Activated naive CD4-positive, alpha-beta T cell treated with anti-CD3 and anti-CD28 coated beads, Interleukin-2, amount 50 U/mL, for 16 hours (primary cell): Measurements from ENCODE around the gene TIGD1.
A peak's percentile ranks its signal among the peaks of the same experiment; 100 is the strongest.

Experiments
- DNase-seq: peaks from one replicate; pipeline ENCODE4 v3.0.0-alpha.2; 2020

Gene TIGD1

DNA sequence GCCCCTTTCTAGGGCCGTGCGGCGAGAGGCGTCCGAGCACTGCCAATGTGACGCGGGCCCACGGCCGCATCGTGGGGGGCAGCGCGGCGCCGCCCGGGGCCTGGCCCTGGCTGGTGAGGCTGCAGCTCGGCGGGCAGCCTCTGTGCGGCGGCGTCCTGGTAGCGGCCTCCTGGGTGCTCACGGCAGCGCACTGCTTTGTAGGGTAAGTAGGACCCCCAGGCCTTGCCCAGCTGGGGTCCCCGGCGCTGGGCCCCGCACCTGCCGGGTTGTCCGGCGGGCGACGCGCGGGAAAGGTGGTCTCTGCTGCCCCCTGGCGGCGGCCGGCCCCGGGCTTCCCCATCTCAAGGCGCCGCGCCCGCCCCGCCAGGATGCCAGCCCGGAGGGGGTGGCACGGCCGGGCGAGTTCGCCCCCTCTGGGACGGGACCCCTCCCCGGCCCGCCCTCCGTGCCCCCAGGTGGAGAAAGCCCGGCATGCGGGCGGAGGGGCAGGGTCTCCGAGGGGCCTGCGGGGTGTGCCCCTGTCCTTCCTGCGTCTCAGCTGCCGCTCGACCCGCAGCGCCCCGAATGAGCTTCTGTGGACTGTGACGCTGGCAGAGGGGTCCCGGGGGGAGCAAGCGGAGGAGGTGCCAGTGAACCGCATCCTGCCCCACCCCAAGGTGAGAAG is 28.3 kb downstream of the TIGD1 start:
- DNase-seq, result peak; percentile 71

GRCh38 chr2:232521098-232521497 is 29.3 kb downstream of the TIGD1 start:
- no peak for DNase-seq

DNA sequence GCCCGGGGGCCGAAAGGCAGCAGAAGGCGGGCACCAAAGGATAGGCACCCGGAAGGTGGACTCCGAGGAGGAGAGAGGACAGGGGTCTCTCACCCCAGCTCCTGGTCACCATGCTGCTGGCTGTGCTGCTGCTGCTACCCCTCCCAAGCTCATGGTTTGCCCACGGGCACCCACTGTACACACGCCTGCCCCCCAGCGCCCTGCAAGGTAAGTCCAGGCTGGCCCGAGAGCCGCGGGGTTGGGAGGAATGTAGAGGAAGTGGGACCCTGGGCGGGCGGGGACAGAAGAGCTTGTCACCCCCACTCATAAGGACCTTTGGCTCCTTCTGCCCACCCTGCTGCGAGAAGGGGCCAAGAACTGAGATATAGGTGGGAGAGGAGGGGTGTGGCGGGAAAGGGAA is 29.9 kb downstream of the TIGD1 start:
- no peak for DNase-seq

DNA sequence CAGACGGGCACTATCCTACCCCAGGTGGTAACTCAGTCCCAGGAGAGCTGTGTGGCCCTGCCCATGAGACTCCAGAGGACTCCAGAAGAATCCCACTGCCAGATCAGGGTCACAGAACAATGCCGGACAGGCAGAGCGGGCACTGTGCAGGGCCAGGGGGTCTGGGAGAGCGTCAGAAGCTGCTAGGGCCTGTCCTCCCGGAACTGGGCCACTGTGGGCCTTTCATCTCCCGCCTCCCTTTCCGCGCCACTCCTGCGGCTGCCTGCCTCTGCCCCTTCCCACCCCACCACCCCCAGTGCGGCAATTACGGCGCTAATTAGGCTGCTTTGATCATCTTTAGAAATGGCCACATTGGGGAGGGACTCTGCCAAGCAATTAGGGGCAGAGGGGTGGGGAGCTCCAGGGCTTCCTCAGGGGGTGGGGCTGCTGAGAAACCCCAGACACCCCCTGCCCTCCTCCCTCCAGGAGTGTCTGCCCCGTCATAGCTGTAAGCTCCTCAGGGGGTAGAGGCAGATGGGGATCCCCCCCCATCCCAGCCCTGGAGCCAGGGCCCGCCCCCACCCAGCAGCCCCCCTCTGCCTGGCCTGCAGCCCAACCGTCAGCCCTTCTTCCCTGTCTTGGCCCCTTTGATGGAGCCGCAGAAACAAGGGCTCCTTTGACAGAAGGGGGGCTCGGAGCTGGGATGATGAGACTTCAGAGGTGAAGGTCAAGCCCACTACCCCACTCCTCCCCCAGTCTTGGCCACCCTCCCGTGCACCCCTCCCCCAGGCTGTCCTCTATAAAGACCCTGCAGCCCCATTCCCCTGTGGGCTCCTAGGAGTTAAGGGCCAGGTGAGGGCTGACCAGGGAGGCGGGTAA is 30.5 kb downstream of the TIGD1 start, which contains the start of gene PRSS56:
PRSS56 (plus strand) TSS at position 808 of the 858 bp plus-strand sequence. CDS start 211 bp downstream, outside the sequence.
- no peak for DNase-seq

DNA sequence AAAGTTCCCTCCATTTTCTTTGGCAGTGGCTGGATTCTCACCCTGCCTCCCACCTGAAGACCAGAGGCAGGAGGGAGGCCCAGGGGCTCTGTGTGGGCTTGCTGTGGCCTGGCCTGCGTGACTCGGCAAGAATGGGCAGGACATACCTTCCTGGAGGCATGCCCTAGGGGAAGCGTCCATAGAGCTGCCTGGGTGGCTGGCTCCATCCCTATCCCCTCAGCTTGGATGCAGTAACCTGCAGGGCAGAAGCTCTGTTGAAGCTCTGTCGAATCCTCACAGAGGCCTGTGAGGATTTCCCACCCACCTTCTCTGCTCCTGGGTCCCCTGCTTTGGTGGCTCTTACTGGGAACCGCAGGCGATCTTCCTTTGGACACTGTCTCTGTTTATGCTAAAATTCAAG is 31.5 kb downstream of the TIGD1 start:
- no peak for DNase-seq

GRCh38 chr2:232516551-232516950 is 33.8 kb downstream of the TIGD1 start:
- DNase-seq, result no peak

- no peak for DNase-seq
Measured at GRCh38 chr2:232515639-232516038, 34.7 kb downstream of the TIGD1 start.

DNA sequence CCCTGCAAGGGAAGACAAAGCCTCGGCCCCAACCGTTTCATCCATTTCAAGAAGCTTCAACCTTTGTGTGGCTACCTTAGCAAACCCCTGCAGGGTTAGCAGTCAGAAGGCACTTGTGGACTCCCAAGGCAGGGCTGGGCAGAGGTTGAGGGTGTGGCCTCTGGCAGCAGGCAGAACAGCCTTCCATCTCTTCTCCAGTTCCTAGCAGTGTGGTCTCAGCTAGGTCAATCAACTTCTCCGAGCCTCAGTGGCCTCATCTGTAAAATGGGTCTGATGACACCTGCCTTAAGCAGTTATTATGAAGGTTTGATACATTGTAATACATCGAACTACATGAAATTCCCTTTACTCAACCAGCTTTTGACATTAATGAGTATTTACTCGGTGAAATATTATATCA is 37.0 kb downstream of the TIGD1 start:
- no peak for DNase-seq

- DNase-seq, result no peak
Measured at GRCh38 chr2:232512602-232513001, 37.8 kb downstream of the TIGD1 start.

DNA sequence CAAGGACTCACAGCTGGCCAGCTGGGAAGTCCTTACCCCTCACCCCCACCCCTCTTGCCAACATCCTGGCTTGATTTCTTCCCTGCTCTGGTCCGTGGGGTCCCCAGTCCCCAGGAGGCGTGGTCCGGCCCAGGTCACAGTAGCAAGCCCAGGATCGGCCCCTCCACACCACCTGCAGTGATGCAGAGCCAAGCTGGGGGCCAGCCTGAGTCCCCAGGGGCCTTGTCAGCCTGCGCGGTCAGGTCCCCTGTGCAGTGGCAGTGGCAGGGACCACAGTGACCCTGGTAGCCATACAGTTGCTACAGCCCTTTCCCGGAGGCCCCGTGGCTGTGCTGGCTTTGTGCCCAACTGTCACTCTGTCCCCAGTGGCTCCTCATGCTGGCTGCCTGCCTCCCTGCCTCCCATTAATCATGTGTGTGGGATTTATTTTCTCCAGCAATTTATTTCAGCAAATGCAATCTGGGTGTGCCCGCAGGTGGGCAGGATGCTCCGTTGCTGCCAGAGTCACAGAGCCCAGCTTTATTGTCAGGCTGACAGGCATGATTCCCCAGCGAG is 38.9 kb downstream of the TIGD1 start:
- no peak for DNase-seq

- no peak for DNase-seq
Measured at GRCh38 chr2:232508251-232508650, 42.1 kb downstream of the TIGD1 start.

DNA sequence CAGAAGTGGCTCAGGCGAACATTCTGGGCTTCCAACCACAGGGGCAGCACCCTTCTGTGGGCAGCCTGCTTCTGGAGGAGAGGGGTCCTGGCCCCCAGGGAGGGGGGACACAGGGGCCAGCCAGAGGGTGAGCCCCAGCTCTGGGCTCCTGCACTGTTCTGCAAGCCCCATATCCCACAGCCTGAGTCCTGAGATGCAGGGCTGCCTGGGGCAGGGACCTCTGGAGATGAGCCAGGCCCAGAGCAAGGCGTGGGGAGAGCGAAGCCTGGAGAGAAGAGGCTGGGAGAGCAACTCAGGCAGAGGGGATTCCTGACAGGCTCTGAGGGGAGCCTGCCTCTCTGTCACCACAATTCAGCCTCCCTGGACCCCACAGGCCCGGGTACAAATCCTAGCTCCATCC is 43.6 kb downstream of the TIGD1 start:
- DNase-seq, result no peak

DNA sequence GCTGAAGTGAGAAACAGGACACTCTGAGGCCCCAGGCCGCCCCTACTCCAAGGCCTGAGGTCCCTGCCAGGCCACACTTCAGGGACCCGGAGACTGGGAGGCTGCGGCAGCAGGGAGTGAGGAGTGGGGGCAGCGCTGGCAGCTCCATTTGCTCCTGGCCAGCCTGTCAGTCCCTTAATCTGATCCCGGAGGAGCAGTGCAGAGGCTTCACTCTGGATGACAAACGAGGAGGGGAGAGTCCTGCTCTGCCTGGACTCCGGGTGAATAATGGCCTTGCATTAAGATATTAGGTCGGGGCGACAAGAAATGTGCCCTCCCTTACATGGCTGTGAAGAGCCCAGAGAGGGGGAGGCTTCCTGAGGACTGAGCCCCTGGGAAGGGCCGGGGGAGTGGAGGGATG is 44.5 kb downstream of the TIGD1 start:
- no peak for DNase-seq

DNA sequence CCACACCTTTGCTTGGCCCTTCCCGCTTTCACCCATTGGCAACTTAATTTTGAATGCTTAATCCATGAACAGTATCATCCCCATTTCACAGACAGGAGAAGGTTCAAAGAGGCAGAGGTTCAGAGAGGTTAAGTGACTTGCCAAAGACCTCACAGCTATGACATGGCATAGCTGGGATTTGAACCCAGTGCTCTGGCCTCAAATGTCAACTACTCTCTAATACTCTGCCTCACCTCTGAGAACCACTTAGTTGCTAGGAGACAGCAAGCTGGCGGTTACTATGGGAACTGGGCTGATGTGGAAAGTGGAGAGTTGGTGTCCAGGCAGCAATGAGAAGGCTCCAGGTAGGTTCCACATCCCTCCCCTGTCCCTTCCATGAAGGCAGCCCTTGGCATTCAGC is 45.9 kb downstream of the TIGD1 start:
- no peak for DNase-seq

GRCh38 chr2:232503809-232504323 is 46.5 kb downstream of the TIGD1 start:
- DNase-seq, result no peak

DNA sequence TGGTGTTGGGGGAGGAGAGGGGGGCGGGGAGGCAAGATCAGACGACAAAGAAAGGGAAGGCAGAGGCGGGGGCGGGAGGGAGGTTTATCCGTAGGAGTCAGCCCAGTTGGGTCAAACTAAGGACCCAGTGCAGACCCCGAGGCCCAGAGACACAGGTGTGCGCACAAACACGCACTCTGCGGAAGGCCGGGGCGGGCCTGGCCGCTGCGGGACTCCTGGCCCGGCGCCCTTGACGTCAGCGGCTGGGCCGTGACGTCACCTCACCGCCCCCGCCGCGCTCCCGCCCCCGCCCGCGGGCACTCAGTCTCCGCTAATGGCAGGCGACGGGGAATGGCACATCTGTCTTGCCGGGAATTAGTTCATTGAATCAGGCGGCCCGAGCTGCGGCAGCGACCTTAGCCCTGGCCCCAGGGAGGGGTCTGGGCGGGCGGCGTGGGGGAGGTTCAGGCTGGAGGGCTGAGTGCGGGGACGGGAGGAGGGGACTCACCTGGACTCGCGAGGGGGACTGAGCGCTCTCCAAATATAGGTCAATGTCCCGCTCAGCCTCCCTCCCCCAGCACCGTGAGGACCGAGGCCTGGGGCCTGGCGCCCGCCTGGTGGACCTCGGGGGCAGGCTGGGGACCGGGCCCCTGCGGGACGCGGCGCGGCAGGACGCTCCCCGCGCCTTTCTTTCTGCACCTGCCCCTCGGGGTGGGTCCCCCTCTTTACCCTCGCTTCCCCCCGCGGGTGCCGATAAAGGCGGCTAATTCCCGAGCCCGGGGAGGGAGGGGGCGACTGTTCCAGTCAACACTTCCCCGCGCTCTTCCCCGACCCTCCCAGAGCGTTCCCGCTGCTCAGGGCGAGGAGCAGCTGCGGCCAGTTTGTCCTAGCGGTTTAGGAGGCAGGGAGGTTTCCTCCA is 47.2 kb downstream of the TIGD1 start:
- peak; percentile 41 for DNase-seq

DNA sequence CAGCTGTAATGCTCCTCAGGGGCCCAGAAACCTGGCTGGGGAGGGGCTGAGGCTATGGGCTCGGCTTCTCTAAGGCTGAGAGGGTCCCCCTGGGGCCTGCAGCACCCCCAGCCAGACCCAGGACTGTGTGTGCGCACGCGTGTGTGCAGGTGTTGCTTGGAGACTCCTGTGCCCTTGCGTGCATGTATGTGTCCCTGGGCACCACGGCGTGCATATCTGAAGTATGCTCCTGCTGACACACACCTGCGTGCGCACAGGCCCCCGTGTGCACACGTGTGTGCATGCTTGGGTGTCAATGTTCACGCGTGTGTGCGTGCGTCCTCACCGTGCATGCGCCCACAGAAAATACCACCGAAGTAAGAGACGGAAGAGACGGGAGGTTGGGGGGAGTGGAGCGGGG is 47.8 kb downstream of the TIGD1 start:
- DNase-seq, result no peak

DNA sequence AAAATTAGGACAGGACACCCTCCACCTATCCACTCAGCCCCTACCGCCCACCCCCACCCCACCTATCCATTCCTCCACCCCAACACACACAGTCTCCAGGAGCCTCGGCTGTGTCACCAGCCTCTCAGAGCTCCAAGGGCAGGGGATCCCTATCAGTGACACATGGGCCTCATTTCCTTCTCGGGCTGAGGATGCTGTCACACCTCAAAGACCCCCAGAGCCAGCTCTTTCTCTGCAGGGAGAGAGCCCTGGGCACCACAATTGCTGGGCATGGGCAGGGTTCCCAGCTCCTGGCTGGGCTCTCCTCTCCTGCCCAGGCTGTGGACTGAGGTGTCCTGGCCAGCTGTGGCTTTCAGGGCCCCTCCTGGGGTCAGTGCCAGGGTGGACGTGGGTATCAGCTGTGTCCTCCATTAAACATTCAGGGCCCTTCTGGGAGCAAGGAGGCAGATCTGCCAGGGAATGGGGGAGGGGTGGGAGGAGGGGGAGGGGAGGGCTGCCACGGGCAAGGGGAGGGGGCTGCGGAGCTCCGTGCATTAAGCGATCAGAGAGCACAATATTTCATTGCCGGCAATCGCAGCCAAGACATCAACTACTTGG is 48.5 kb downstream of the TIGD1 start:
- DNase-seq, result no peak

- DNase-seq, result no peak
Measured at GRCh38 chr2:232501331-232501771, 49.0 kb downstream of the TIGD1 start.

DNA sequence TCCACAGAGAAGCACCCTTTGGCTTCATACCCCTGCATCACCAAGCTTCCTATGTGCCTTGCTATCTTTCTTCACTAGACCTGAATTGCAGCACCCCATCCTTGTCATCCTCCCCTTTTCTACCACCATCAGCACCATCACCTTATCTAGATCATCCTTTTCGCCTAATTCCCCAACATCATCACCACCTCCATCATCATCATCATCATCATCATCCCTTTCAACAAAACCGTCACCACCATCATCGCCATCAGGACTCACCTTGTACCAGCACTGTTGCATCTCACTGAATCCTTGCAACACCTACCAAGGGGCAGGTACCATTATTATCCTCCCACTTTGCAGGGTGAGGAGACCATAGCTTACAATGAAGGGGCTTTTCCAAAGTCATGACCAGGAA is 51.9 kb downstream of the TIGD1 start:
- no peak for DNase-seq
